Peyer's patch (tissue), 4 donors: Measurements from ENCODE around the gene CD300A.

ENCODE experiments used
- CTCF ChIP-seq, 6 experiments: fragments of 450-650 bp in 4 of 6; fragments of 200-600 bp in 2 of 6; sonication (generic) in 1 of 6; IDR thresholded peaks; one replicate each; pipeline ENCODE4 v1.5.1; 2017 to 2019; ENCODE audit warnings: antibody characterized with exemption in 6 of 6, mild to moderate bottlenecking in 3 of 6, moderate library complexity in 1 of 6
- POLR2A ChIP-seq, 2 donors: fragments of 450-650 bp; IDR thresholded peaks; one replicate each; pipeline ENCODE4 v1.5.1; 2017; ENCODE audit warnings: antibody characterized with exemption in 2 of 2, mild to moderate bottlenecking in 2 of 2, moderate library complexity in 2 of 2

- peak in 1 of 6 experiments; percentile 5 for TF ChIP-seq CTCF (IDR thresholded peaks at IDR 0.05)
- peak; percentile 53 to 55 for TF ChIP-seq POLR2A (IDR thresholded peaks at IDR 0.05)
These were observed 35.5 kb upstream of the CD300A start for GRCh38 chr17:74430706-74431567.
